Left lobe of liver (tissue), 2 donors: ENCODE results near the gene OSTN. TPM values are rescaled to one million over a fixed set of nuclear protein-coding genes. Genes with fewer than 3 reads are reported as not detected.
"Not testable (repeated sequence)": the region's sequence is repeated elsewhere in the genome, so short reads cannot be mapped to it uniquely, and the experiment has no call there.

ENCODE experiments used
- ATAC-seq: fragments of 200-7000 bp; cut with Tn5 transposase; one replicate; pipeline ENCODE4 v1.9.1; 2020; ENCODE audit warnings: mild to moderate bottlenecking, moderate library complexity
- DNase-seq: peaks from one replicate; pipeline ENCODE4 v3.0.0-alpha.2; 2020; ENCODE audit warnings: low spot score
- total RNA-seq: library from RNA; stranded (reverse); gene quantifications from one replicate; pipeline ENCODE4 v1.2.1, GENCODE V29; 2021
- donor health status: DM: no; HTN: no; CAD: no; lungs with moderate emphysema.
- donor health status: DM: no; HTN: yes; CAD: no.

The OSTN gene
- total RNA-seq, 1 donor from 2014 or later: not detected

GRCh38 chr3:191227541-191227940 is 28.5 kb downstream of the OSTN start:
- DNase-seq (no peak), ATAC-seq (no peak)

DNA sequence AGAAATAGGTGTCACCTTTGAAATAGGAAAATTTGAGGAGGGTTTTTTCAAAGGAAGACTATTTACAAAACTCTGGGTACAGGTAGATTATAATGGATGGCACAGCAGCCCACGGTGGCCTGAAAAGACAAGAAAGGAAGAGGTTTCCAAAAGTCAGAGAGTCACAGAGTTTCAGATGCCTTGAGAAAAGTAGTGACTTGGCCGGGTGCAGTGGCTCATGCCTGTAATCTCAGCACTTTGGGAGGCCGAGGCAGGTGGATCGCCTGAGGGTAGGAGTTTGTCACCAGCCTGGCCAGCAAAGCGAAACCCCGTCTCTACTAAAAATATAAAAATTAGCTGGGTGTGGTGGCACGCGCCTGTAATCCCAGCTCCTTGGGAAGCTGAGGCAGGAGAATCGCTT is 35.2 kb downstream of the OSTN start:
- DNase-seq (no peak), ATAC-seq (no peak)

DNA sequence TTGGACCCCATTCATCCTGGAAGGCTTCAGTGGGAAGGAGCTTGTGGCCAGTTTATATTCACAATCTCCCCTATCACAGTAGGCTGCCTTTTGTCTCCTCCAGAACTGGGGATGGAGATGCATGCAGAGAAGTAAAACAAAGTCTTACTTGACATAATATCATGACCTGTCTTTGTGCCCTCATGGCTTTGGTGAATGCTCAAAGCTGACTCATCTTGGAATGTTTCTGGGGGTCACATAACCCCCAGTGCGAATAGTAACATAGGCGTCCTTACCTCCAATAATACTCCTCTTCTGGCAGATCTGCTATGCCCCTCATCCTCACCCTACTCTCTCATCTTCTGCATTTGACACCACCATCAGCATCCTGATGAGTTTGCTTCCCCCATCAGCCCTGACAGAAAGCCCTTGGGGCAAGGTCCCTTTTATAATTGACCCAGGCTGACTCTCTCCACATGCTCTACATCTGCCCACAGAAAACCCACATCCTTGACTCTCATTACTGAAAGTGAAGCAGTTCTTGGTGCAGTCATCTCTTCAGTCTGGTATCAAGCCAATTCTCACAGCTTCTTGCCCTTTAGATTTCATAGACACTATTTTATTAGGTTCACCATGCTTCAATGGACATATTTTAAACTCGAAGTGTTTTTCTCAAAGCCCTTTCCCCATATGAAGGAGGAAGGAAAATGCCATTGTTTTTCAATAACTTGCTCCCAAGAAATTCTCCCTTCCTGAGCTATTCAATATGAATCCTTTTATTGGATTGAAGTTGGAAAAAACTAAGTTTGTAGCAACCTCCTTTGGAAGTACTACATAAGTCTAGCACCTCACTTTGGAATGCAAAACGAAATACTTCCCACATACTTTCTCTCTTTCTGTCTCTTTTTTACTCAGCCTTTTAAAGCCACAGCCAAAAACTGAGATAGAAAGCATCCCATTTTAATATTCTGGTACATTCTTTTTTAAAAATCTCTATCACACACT is 36.6 kb downstream of the OSTN start:
- no peak for DNase-seq
- ATAC-seq: no peak

GRCh38 chr3:191236646-191237045 is 37.6 kb downstream of the OSTN start:
- no peak for DNase-seq

DNA sequence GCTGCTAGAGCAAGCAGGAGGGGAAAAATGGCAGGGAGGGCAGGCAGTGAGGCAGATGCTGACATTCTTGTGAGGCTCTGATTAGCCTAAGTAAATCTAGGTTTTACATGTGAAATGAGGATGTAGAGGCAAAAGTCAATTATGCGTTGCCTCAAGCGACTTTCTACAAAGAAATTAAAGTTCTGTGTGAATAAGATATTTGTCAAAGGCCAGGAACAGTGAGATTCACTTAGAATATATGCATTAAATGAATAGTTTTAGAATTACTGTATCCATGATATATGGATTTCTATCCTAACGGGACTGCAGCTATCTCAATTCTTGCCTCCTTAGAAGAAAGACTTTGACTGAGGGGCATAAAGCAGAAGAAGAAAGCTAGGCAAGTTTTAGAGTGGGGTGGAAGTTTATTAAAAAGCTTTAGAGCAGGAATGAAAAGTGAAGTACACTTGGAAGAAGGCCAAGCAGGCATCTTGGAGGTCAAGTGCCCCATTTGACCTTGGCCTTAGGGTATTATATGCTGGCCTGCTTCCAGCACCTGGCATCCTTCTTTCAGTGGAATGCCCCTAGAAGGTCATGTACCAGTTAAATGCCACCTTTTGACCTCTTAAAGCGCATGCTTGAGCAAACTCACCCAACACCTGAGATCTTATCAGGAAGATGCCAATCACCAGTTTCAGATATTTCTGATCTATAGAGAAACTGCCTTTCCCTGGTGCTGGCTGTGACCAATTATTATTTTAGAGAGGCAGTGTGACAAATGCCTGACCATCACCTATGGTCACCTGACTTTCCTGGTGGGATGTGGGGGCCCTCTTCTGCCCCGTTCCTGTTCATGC is 38.2 kb downstream of the OSTN start:
- no peak for DNase-seq
- no peak for ATAC-seq

More at GRCh38 chr3:191236646-191237045, 37.6 kb downstream of the OSTN start:
- ATAC-seq: no peak

GRCh38 chr3:191238321-191238817 is 39.3 kb downstream of the OSTN start:
- DNase-seq (no peak), ATAC-seq (no peak)

- peak; percentile 52 for ATAC-seq
- DNase-seq: no peak
Observed at GRCh38 chr3:191239407-191240031, 40.5 kb downstream of the OSTN start.

GRCh38 chr3:191240486-191240885 is 41.4 kb downstream of the OSTN start:
- no peak for ATAC-seq
- DNase-seq: no peak

- peak; percentile 62 for ATAC-seq
- DNase-seq: no peak
Observed at GRCh38 chr3:191244242-191244867, 45.3 kb downstream of the OSTN start.

DNA sequence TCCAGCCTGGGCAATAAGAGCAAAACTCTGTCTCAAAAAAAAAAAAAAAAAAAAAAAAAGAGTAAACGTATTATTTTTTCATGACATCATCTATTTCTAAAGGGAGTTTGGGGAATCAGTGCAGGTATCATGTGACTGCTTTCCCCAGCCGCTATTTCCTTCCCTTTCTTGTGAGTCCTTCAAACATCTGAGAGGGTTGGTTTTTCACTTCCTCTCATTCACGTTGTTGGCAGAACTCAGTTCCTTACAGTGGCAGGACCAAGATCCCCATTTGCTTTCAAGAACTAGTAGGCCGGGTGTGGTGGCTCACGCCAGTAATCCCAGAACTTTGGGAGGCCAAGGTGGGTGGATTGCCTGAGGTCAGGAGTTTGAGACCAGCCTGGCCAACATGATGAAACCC is 47.0 kb downstream of the OSTN start:
- DNase-seq: not testable (repeated sequence)
- peak; percentile 20 for ATAC-seq

DNA sequence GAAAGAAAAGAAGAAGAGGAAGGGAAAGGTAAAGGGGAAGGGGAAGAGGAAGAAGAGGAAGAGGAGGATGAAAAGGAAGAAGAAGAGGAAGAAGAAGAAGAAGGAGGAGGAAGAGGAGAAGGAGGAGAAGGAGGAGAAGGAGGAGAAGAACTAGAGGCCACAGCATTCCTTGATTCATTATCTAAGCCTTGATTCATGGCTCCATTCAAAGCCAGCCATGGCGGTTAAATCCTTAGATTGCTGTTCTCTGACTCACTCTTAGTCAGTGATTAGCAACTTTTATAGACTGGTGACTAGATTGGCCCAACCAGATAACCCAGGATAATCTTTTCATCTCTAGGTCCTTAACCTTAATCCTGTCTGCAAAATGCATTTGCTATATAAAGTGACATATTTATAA is 47.6 kb downstream of the OSTN start:
- no peak for ATAC-seq
- no peak for DNase-seq

DNA sequence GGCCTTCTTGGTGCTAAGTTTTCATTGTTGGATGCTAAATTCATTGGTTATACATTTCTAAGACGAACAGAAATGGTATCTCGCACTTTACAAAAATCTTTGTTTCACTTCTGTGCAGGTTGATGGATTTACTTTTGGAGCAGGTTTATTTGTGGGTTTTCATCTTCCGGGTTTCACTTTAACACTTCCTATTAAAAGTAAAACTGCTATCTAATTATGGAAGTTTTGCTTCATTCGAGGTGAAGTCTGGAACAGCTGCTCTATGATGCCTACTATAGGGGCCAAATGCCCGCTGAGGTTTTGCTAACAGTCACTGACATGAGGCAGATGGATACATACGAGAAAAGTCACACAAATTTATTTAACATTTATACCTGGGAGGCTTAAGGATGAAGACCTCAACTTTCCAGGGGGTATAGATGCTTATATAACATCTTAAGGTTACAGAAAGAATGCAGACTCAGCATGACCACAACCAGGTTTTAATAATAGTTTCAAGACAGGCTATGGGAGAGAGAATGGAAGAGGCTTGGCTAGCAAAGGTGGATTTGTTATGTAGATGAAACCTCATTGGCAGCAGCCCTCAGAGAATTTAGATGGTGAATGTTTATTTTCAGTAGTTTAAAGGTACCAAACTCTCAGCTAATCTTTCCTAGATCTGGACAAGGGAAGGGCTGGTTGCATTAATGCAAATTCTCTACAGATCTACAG is 54.2 kb downstream of the OSTN start:
- ATAC-seq (no peak), DNase-seq (no peak)

DNA sequence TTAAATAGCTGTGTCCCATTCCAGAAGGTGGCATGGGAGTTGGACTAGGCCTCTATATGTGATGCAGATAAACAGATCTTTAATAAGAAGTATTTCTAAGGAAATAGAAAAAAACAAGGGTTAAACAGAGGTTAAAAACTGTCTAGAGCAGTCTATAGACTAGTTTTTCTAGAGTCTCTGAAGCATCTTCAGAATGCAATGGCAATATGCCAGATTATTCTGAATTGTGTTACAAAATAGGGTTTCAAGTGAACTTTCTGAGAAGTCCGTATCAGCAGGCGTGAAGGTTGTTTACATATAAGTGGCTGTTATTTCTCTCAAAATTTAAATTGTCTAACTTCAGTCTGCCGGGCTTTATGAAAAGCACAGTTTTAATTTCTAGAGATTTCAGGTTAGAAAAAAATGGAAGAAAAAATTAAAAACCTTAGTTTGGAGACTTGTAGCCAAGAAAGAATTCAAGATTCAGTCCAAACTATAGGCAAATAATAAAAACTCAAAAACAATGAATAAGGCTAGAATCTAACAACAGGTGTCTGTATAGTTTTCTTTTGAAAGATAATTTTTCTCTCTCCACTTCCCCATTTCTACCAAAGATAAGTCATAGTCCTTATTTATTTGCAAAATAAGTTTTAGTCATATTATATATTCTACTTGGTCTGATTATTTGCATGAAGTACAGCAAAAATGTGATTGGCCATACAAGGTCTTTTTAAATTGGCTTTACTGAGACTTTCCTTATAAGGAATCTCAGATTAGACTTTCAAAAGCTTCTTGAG is 55.2 kb downstream of the OSTN start:
- ATAC-seq: no peak
- no peak for DNase-seq

GRCh38 chr3:191255156-191255555 is 56.1 kb downstream of the OSTN start:
- no peak for ATAC-seq
- DNase-seq: no peak

- ATAC-seq (no peak), DNase-seq (no peak)
Observed at GRCh38 chr3:191256405-191256804, 57.4 kb downstream of the OSTN start.

GRCh38 chr3:191257286-191257685 is 58.2 kb downstream of the OSTN start:
- DNase-seq (no peak), ATAC-seq (no peak)

DNA sequence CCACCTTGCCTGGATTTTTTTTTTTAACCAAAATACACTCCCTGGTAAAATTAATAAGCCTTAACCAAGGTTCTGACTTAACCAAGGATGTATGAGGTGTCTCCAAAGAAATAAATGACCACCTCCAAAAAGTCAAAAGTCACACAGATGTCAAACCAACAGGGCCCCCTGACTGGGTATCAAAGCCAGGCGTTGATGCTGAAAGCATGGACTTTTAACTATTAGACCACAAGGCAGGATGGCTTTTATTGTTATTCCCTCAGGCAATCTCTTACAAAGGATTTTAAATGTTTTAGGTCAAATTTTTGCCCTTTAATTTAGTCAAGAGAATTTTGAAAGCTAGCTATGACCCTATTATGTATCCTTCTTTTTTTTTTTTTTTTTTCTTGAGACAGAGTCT is 60.4 kb downstream of the OSTN start:
- ATAC-seq (no peak), DNase-seq (no peak)

- ATAC-seq: peak; percentile 91
Observed at GRCh38 chr3:191260431-191261303, 61.6 kb downstream of the OSTN start.

More at GRCh38 chr3:191260431-191261303, 61.6 kb downstream of the OSTN start:
- peak; percentile 50 for DNase-seq
